Upper lobe of left lung (tissue), 6 donors: ENCODE data around the gene CCNK. TPM values are rescaled to one million over a fixed set of nuclear protein-coding genes. Genes with fewer than 3 reads are reported as not detected.

ENCODE experiments used
- ATAC-seq, 2 donors: fragments of 200-7000 bp; cut with Tn5 transposase; one replicate each; pipeline ENCODE4 v1.9.1; 2022; ENCODE audit warnings: mild to moderate bottlenecking in 2 of 2, moderate library complexity in 2 of 2; ENCODE audit not compliant: low FRiP score in 2 of 2
- DNase-seq, 2 donors: peaks; one replicate each; pipeline ENCODE4 v3.0.0-alpha.2; 2019 to 2020
- H3K27ac ChIP-seq, 4 donors: fragments of 200-600 bp; sonication (generic); one replicate each; pipeline ENCODE4 v1.5.1; 2016 to 2019
- H3K27me3 ChIP-seq, 4 donors: fragments of 200-600 bp; sonication (generic); one replicate each; pipeline ENCODE4 v1.5.1; 2017 to 2019
- H3K36me3 ChIP-seq, 4 donors: fragments of 200-600 bp; sonication (generic); one replicate each; pipeline ENCODE4 v1.5.1; 2016 to 2019
- H3K4me1 ChIP-seq, 4 donors: fragments of 200-600 bp; sonication (generic); one replicate each; pipeline ENCODE4 v1.5.1; 2018 to 2019
- H3K4me3 ChIP-seq, 4 donors: fragments of 200-600 bp; sonication (generic); one replicate each; pipeline ENCODE4 v1.5.1; 2017 to 2019; ENCODE audit warnings: mild to moderate bottlenecking in 2 of 4, moderate library complexity in 1 of 4
- H3K9me3 ChIP-seq, 4 donors: fragments of 200-600 bp; sonication (generic); one replicate each; pipeline ENCODE4 v1.5.1; 2018 to 2019
- EP300 ChIP-seq, 4 donors: sonication (generic); formaldehyde crosslinking; IDR thresholded peaks; one replicate each; pipeline ENCODE4 v1.5.1; 2017; ENCODE audit warnings: antibody characterized with exemption in 4 of 4, control low read depth in 2 of 4
- POLR2A ChIP-seq, 4 donors: fragments of 450-650 bp; IDR thresholded peaks; one replicate each; pipeline ENCODE4 v1.5.1; 2016 to 2017; ENCODE audit warnings: antibody characterized with exemption in 4 of 4, mild to moderate bottlenecking in 2 of 4
- POLR2AphosphoS5 ChIP-seq, 2 donors: sonication (generic); formaldehyde crosslinking; IDR thresholded peaks; one replicate each; pipeline ENCODE4 v1.5.1; 2017; ENCODE audit warnings: antibody characterized with exemption in 2 of 2
- WGBS, 2 donors: methylation state at CpG; one replicate each; pipeline ENCODE4 v1.1.5; 2017 to 2018; 5-methylcytosine and 5-hydroxymethylcytosine counted together
- total RNA-seq, 6 donors: library from RNA; depleted of rRNA in 4 of 6; stranded (reverse); fragments of >200 nt in 4 of 6; gene quantifications; one replicate each; pipeline versions ENCODE4 v1.1.0 to v1.2.1, GENCODE V29; 2016 to 2021
- TF ChIP-seq, protein P1 (sequence below), 6 experiments: fragments of 450-650 bp in 4 of 6; fragments of 200-600 bp in 2 of 6; sonication (generic) in 2 of 6; IDR thresholded peaks; one replicate each; pipeline ENCODE4 v1.5.1; 2016 to 2019; ENCODE audit warnings: antibody characterized with exemption in 6 of 6
- donor health status: DM: no; HTN: no; CAD: no; lungs with moderate emphysema.
- donor health status: DM: no; HTN: yes; CAD: no; lungs with severe emphysema.

CCNK gene
- total RNA-seq, 6 donors from 2014 or later, result 29.8 to 51.1 (median 44.0) TPM

DNA sequence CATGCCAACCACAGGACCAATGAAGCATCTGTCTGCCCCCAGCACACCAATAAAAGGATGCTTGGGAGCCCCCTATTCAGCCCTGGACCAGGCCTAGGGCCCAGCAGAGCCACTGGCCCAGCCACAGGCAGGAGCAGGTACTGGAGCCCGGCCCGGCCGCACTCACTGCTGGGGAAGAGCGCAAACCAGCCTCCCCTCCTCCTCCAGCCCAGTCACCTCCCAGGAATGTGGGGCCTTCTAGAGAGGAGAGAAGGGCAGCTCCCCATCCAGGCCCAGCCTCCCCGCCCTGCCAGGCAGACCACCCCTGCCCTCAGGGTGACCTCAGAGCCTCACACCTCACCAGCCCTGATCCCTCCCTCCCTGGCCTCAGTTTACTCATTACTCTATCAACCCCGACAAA lies 56.2 kb downstream of the CCNK start:
- no peaks in the 10 kb centered on the region for H3K36me3 ChIP-seq
- 88 to 91% methylated on average over 2 to 6 of the region's 6 CpGs for WGBS, 2 donors
- peaks cover 7 to 40% (median 20%) of the 10 kb centered on the region in 4 donors for H3K4me1 ChIP-seq
- H3K27me3 ChIP-seq, result no peaks in the 10 kb centered on the region
- TF ChIP-seq POLR2A (IDR thresholded peaks at IDR 0.05) (no peak), POLR2AphosphoS5 (IDR thresholded peaks at IDR 0.05) (no peak), EP300 (IDR thresholded peaks at IDR 0.05) (no peak)
- TF ChIP-seq, protein P1, sequence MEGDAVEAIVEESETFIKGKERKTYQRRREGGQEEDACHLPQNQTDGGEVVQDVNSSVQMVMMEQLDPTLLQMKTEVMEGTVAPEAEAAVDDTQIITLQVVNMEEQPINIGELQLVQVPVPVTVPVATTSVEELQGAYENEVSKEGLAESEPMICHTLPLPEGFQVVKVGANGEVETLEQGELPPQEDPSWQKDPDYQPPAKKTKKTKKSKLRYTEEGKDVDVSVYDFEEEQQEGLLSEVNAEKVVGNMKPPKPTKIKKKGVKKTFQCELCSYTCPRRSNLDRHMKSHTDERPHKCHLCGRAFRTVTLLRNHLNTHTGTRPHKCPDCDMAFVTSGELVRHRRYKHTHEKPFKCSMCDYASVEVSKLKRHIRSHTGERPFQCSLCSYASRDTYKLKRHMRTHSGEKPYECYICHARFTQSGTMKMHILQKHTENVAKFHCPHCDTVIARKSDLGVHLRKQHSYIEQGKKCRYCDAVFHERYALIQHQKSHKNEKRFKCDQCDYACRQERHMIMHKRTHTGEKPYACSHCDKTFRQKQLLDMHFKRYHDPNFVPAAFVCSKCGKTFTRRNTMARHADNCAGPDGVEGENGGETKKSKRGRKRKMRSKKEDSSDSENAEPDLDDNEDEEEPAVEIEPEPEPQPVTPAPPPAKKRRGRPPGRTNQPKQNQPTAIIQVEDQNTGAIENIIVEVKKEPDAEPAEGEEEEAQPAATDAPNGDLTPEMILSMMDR (IDR thresholded peaks at IDR 0.05), result no peak
- ATAC-seq (peak; percentile 23 to 43), DNase-seq (peak in 1 of 2 donors; percentile 78)
- H3K4me3 ChIP-seq, result no peak overlapping the region
- no peaks in the 10 kb centered on the region for H3K9me3 ChIP-seq
- H3K27ac ChIP-seq, result no peak overlapping the region

DNA sequence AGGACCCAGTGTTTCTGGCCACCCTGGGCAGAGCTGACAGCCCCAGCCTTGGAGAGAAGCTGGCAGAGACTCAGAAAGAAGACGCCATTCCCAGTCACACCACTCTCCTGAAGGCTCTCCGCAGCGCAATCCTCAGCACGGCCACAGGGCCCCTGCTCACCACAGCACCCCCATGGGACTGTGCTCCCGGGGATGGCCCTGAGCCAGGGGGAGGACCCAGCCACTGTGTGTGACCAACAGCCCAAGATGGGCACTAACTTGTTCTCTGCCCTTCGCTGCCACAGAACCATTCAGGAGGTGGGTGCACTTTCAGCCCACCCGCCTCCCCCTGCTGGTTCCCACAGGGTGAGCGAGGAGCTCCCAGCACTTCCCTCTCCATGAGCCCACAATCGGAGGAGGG lies 57.1 kb downstream of the CCNK start:
- no peaks in the 10 kb centered on the region for H3K36me3 ChIP-seq
- DNase-seq (peak in 1 of 2 donors; percentile 65), ATAC-seq (no peak)
- TF ChIP-seq POLR2A (IDR thresholded peaks at IDR 0.05) (no peak), EP300 (IDR thresholded peaks at IDR 0.05) (no peak), POLR2AphosphoS5 (IDR thresholded peaks at IDR 0.05) (no peak)
- TF ChIP-seq, protein P1 (IDR thresholded peaks at IDR 0.05), result no peak
- H3K9me3 ChIP-seq, result no peaks in the 10 kb centered on the region
- peaks cover 7 to 40% (median 21%) of the 10 kb centered on the region in 4 donors for H3K4me1 ChIP-seq
- no peak overlapping the region for H3K4me3 ChIP-seq
- no peak overlapping the region for H3K27ac ChIP-seq
- H3K27me3 ChIP-seq, result no peaks in the 10 kb centered on the region
- 82 to 100% methylated on average over 1 to 9 of the region's 9 CpGs for WGBS, 2 donors

DNA sequence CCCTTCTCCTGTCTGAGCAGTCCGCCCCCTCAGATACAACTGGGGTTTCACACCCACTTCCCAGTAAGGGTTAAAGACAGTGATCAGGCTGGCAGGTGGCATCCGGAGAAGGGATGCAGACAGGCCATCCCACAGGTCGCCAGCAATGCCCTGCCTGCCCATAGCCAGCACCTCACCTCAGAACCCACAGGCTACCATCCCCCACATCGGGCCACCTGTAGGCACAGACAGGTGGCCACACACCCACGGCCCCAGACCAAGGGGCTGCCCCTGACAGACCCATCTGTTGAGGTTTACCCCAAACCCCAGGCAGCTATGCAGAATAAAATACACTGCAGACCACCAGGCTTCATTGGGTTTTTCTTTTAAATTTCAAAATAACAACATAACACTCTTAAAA lies 57.5 kb downstream of the CCNK start:
- peaks cover 7 to 40% (median 21%) of the 10 kb centered on the region in 4 donors for H3K4me1 ChIP-seq
- DNase-seq (no peak), ATAC-seq (no peak)
- TF ChIP-seq POLR2AphosphoS5 (IDR thresholded peaks at IDR 0.05) (no peak), POLR2A (IDR thresholded peaks at IDR 0.05) (no peak), EP300 (IDR thresholded peaks at IDR 0.05) (no peak)
- TF ChIP-seq, protein P1 (IDR thresholded peaks at IDR 0.05), result no peak
- no peak overlapping the region for H3K4me3 ChIP-seq
- WGBS, 2 donors, result 73 to 77% methylated on average over 5 of the region's 5 CpGs
- no peaks in the 10 kb centered on the region for H3K36me3 ChIP-seq
- H3K9me3 ChIP-seq, result no peaks in the 10 kb centered on the region
- no peaks in the 10 kb centered on the region for H3K27me3 ChIP-seq
- H3K27ac ChIP-seq, result no peak overlapping the region

DNA sequence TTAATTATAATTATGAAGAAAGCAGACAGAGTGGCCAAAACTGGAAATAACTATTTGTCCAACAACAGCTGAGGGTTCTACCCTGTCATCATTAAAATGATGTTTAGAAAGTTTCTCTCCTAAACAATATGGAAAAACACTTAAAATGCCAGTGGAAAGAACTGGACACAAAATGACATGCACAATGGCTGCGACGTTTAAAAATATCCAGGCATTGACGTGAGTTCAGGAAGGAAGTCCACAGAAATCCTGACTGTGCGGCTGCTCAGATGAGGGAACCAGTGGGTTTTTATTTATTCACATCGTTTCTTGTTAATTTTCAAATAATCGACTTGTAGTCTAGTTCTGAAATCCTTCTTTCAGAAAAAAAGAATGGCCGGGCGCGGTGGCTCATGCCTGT lies 58.3 kb downstream of the CCNK start:
- H3K4me3 ChIP-seq, result no peak overlapping the region
- H3K4me1 ChIP-seq, result peaks cover 7 to 40% (median 21%) of the 10 kb centered on the region in 4 donors
- 46 to 52% methylated on average over 9 of the region's 9 CpGs for WGBS, 2 donors
- no peak for TF ChIP-seq POLR2A (IDR thresholded peaks at IDR 0.05)
- TF ChIP-seq EP300 (IDR thresholded peaks at IDR 0.05), result no peak
- no peak for TF ChIP-seq POLR2AphosphoS5 (IDR thresholded peaks at IDR 0.05)
- TF ChIP-seq, protein P1 (IDR thresholded peaks at IDR 0.05), result no peak
- H3K27me3 ChIP-seq, result no peaks in the 10 kb centered on the region
- DNase-seq (no peak), ATAC-seq (no peak)
- H3K36me3 ChIP-seq, result no peaks in the 10 kb centered on the region
- H3K9me3 ChIP-seq, result no peaks in the 10 kb centered on the region
- peak overlapping the region in 1 of 4 donors; percentile 14 for H3K27ac ChIP-seq
